IMR-90 (cell line): Measurements from ENCODE around the gene FER1L5. TPM values are rescaled to one million over a fixed set of nuclear protein-coding genes. Genes with fewer than 3 reads are reported as not detected.

Experiments used
- ATAC-seq: fragments of 200-7000 bp; cut with Tn5 transposase; 2 replicates; pipeline ENCODE4 v1.9.1; 2020; ENCODE audit warnings: low read depth, mild to moderate bottlenecking, moderate library complexity
- BruUV-seq: library from RNA; stranded (reverse); fragments of 400-500 nt; replicated peaks from 2 replicates; lab custom pipeline; 2021; lab: Mats Ljungman, UMichigan
- CTCF ChIA-PET: fragments of 300-600 bp; formaldehyde crosslinking; extraction: SDS; loops from one replicate; lab custom pipeline; 2021; ENCODE audit warnings: antibody characterized with exemption; lab: Yijun Ruan, JAX
- POLR2A ChIA-PET: fragments of 300-600 bp; sonication (Branson Sonifier 250); formaldehyde crosslinking; loops from one replicate; lab custom pipeline; 2022; ENCODE audit warnings: antibody characterized with exemption; ENCODE audit not compliant: unreplicated experiment; lab: Charles Lee
- DNase-seq: peaks from one replicate; pipeline ENCODE4 v3.0.0; 2013
- H2AFZ ChIP-seq: replicated peaks from 2 replicates; pipeline ENCODE3; 2013; ENCODE audit warnings: low read length, mild to moderate bottlenecking; ENCODE audit not compliant: poor library complexity
- H2AK5ac ChIP-seq: 2 replicates; pipeline ENCODE4 v1.6.1; 2013; ENCODE audit warnings: low read depth, low read length, inconsistent platforms
- H2AK9ac ChIP-seq: replicated peaks from 2 replicates; pipeline ENCODE3; 2013; ENCODE audit warnings: mild to moderate bottlenecking, low read depth, low read length, moderate library complexity; ENCODE audit not compliant: poor library complexity
- H2BK120ac ChIP-seq: 2 replicates; pipeline ENCODE4 v1.6.1; 2013; ENCODE audit warnings: low read depth, low read length, inconsistent platforms
- H2BK15ac ChIP-seq: 3 replicates; pipeline ENCODE4 v1.6.1; 2013; ENCODE audit warnings: low read depth, low read length, inconsistent platforms
- H2BK20ac ChIP-seq: 2 replicates; pipeline ENCODE4 v1.6.1; 2013; ENCODE audit warnings: low read depth, mild to moderate bottlenecking, inconsistent platforms, low read length, moderate library complexity
- H2BK5ac ChIP-seq: 2 replicates; pipeline ENCODE4 v1.6.1; 2013; ENCODE audit warnings: mild to moderate bottlenecking, low read depth, low read length, inconsistent platforms; ENCODE audit not compliant: poor library complexity, severe bottlenecking
- H3K14ac ChIP-seq: replicated peaks from 2 replicates; pipeline ENCODE4 v1.6.1; 2013; ENCODE audit warnings: low read depth, low read length, inconsistent platforms
- H3K18ac ChIP-seq: 2 replicates; pipeline ENCODE4 v1.6.1; 2013; ENCODE audit warnings: low read depth, low read length, control low read depth
- H3K23ac ChIP-seq: 2 replicates; pipeline ENCODE4 v1.6.1; 2013; ENCODE audit warnings: low read depth, low read length, inconsistent platforms
- H3K27ac ChIP-seq: 2 replicates; pipeline ENCODE4 v1.5.1; 2013; ENCODE audit warnings: mild to moderate bottlenecking, control low read depth, low read length; ENCODE audit not compliant: insufficient read depth
- H3K27me3 ChIP-seq: 2 replicates; pipeline ENCODE4 v1.6.1; 2013; ENCODE audit warnings: low read length; ENCODE audit not compliant: control insufficient read depth, insufficient read depth
- H3K36me3 ChIP-seq: 2 replicates; pipeline ENCODE4 v1.6.1; 2013; ENCODE audit warnings: low read length, mixed read lengths; ENCODE audit not compliant: control insufficient read depth, insufficient read depth
- H3K4ac ChIP-seq: 2 replicates; pipeline ENCODE4 v1.6.1; 2013; ENCODE audit warnings: low read depth, low read length, inconsistent platforms
- H3K4me1 ChIP-seq: 2 replicates; pipeline ENCODE4 v1.6.1; 2013; ENCODE audit warnings: low read length, mixed read lengths; ENCODE audit not compliant: control insufficient read depth, insufficient read depth
- H3K4me2 ChIP-seq: 2 replicates; pipeline ENCODE4 v1.6.1; 2013; ENCODE audit warnings: low read depth, mild to moderate bottlenecking, control low read depth, low read length, moderate library complexity
- H3K4me3 ChIP-seq: 2 replicates; pipeline ENCODE4 v1.5.1; 2013; ENCODE audit warnings: low read depth, mild to moderate bottlenecking, control low read depth, low read length, moderate library complexity; ENCODE audit not compliant: insufficient read depth
- H3K56ac ChIP-seq: 2 replicates; pipeline ENCODE4 v1.6.1; 2013; ENCODE audit warnings: low read length, inconsistent platforms; ENCODE audit not compliant: insufficient read depth; ENCODE audit errors: extremely low read depth
- H3K79me1 ChIP-seq, 2 experiments: 2 replicates each; pipeline ENCODE4 v1.6.1; 2013; ENCODE audit warnings: low read length in 2 of 2, inconsistent platforms in 1 of 2, low read depth in 1 of 2
- H3K9ac ChIP-seq: 2 replicates; pipeline ENCODE4 v1.6.1; 2013; ENCODE audit warnings: low read depth, low read length, control low read depth
- H3K9me1 ChIP-seq: 2 replicates; pipeline ENCODE4 v1.6.1; 2013; ENCODE audit warnings: low read length, inconsistent platforms; ENCODE audit not compliant: insufficient read depth
- H3K9me3 ChIP-seq: 2 replicates; pipeline ENCODE4 v1.6.1; 2013; ENCODE audit warnings: low read length; ENCODE audit not compliant: control insufficient read depth, insufficient read depth
- H4K20me1 ChIP-seq: 2 replicates; pipeline ENCODE4 v1.6.1; 2013; ENCODE audit warnings: low read length, inconsistent platforms; ENCODE audit not compliant: insufficient read depth
- H4K5ac ChIP-seq: 2 replicates; pipeline ENCODE4 v1.6.1; 2013; ENCODE audit warnings: mild to moderate bottlenecking, low read depth, low read length, control low read depth
- H4K8ac ChIP-seq, 2 experiments: 2 replicates each; pipeline ENCODE4 v1.6.1; 2013; ENCODE audit warnings: low read depth in 2 of 2, low read length in 2 of 2, control low read depth in 1 of 2, inconsistent platforms in 1 of 2
- H4K91ac ChIP-seq: 2 replicates; pipeline ENCODE4 v1.6.1; 2013; ENCODE audit warnings: low read depth, low read length, inconsistent platforms; ENCODE audit not compliant: insufficient read depth
- CEBPB ChIP-seq: IDR thresholded peaks from 2 replicates; pipeline ENCODE4 v1.6.1; 2012; ENCODE audit warnings: low read depth, low read length, improper control_type of control experiment
- FOS ChIP-seq: fragments of 150-350 bp; IDR thresholded peaks from 2 replicates; pipeline ENCODE4 v1.6.1; 2016; ENCODE audit warnings: low read depth, low read length
- MAFK ChIP-seq: IDR thresholded peaks from 2 replicates; pipeline ENCODE4 v1.6.1; 2012; ENCODE audit warnings: low read depth, low read length, improper control_type of control experiment
- MAZ ChIP-seq: IDR thresholded peaks from 2 replicates; pipeline ENCODE4 v1.6.1; 2012; ENCODE audit warnings: low read depth, mild to moderate bottlenecking, low read length, improper control_type of control experiment, moderate library complexity, borderline replicate concordance
- MXI1 ChIP-seq: IDR thresholded peaks from 2 replicates; pipeline ENCODE4 v1.6.1; 2012; ENCODE audit warnings: low read depth, mild to moderate bottlenecking, low read length, moderate library complexity, borderline replicate concordance
- NFE2L2 ChIP-seq: fragments of 150-350 bp; IDR thresholded peaks from 2 replicates; pipeline ENCODE4 v1.6.1; 2016; ENCODE audit warnings: low read depth, mild to moderate bottlenecking, low read length
- POLR2A ChIP-seq: IDR thresholded peaks from 2 replicates; pipeline ENCODE4 v1.6.1; 2012; ENCODE audit warnings: mild to moderate bottlenecking, low read depth, low read length
- RAD21 ChIP-seq: IDR thresholded peaks from 2 replicates; pipeline ENCODE4 v1.6.1; 2012; ENCODE audit warnings: low read length, improper control_type of control experiment
- RFX5 ChIP-seq: IDR thresholded peaks from 2 replicates; pipeline ENCODE4 v1.8.0; 2012; ENCODE audit warnings: low read depth, mild to moderate bottlenecking, low read length, moderate library complexity
- SMC3 ChIP-seq: fragments of 150-350 bp; IDR thresholded peaks from 2 replicates; pipeline ENCODE4 v1.6.1; 2016; ENCODE audit warnings: low read depth, mild to moderate bottlenecking, antibody characterized with exemption, low read length, moderate library complexity
- WGBS, 2 experiments: methylation state at CpG; one replicate each; pipeline versions ENCODE4 v1.1.5 to v1.1.7; 2013; ENCODE audit warnings: missing lambda C conversion rate in 2 of 2; ENCODE audit not compliant: insufficient read length in 1 of 2; ENCODE audit errors: extremely low coverage in 2 of 2; 5-methylcytosine and 5-hydroxymethylcytosine counted together
- dilution Hi-C: fragments of 300-500 bp; cut with HindIII; formaldehyde crosslinking; loops from one replicate; pipeline ENCODE4 v1.14.3; 2018; ENCODE audit warnings: low sequenced_read_pairs; ENCODE audit not compliant: unreplicated experiment
- in situ Hi-C: fragments of 300-500 bp; cut with MboI; formaldehyde crosslinking; loops from 3 replicates; pipeline ENCODE4 v1.14.3; 2019; ENCODE audit warnings: low sequenced_read_pairs, inconsistent platforms, mixed read lengths
- intact Hi-C: fragments of 100-400 bp; cut with micrococcal nuclease; formaldehyde crosslinking; loops from 2 replicates; pipeline ENCODE4 v1.10.0; 2022
- polyA plus RNA-seq, 3 experiments: library from polyadenylated mRNA; depleted of rRNA; stranded (reverse); fragments of >200 nt; gene quantifications; 2 replicates each; pipeline ENCODE4 v1.2.3, GENCODE V29; 2012; ENCODE audit warnings: low replicate concordance in 1 of 3
- total RNA-seq: library from RNA; depleted of rRNA; stranded (reverse); fragments of >200 nt; gene quantifications from 2 replicates; pipeline ENCODE4 v1.2.3, GENCODE V29; 2012

Gene FER1L5
- total and polyA plus RNA-seq, 2 of the 4 experiments (the other 2 are of a cell fraction): 0.15 to 0.36 TPM

GRCh38 chr2:96695602-96696001 is 53.0 kb downstream of the FER1L5 start:
- H2BK5ac ChIP-seq: no peak overlapping the region
- H2BK15ac ChIP-seq: no peak overlapping the region
- no peak overlapping the region for H4K5ac ChIP-seq
- H3K4me3 ChIP-seq: no peak overlapping the region
- H2BK20ac ChIP-seq: no peak overlapping the region
- H4K91ac ChIP-seq: no peak overlapping the region
- WGBS, 2 experiments: 83% methylated on average over 5 of the region's 15 CpGs; no CpG with 5 or more reads in 1 of the 2 experiments
- POLR2A ChIA-PET: no interaction called here
- no peak overlapping the region for H3K4ac ChIP-seq
- no TSS peak for BruUV-seq
- no peak overlapping the region for H2BK120ac ChIP-seq
- no peak overlapping the region for H3K4me2 ChIP-seq
- H2AK9ac ChIP-seq: no peak overlapping the region
- no peaks in the 10 kb centered on the region for H3K36me3 ChIP-seq
- no peak overlapping the region for H3K14ac ChIP-seq
- no peaks in the 10 kb centered on the region for H3K27me3 ChIP-seq
- intact Hi-C loops (no loop called here), dilution Hi-C loops (no loop called here), in situ Hi-C loops (no loop called here)
- H3K79me1 ChIP-seq: no peaks in the 10 kb centered on the region
- no peak overlapping the region for H4K8ac ChIP-seq
- no peaks in the 10 kb centered on the region for H3K4me1 ChIP-seq
- CTCF ChIA-PET: no interaction called here
- H3K18ac ChIP-seq: no peak overlapping the region
- H3K9ac ChIP-seq: no peak overlapping the region
- no peak for DNase-seq
- H2AFZ ChIP-seq: no peak overlapping the region
- H3K9me3 ChIP-seq: no peaks in the 10 kb centered on the region
- no peak overlapping the region for H3K27ac ChIP-seq
- no peak overlapping the region for H2AK5ac ChIP-seq
- ATAC-seq: no peak
- no peak overlapping the region for H3K56ac ChIP-seq
- TF ChIP-seq MAZ: no peak
- TF ChIP-seq CEBPB: no peak
- no peak for TF ChIP-seq NFE2L2
- no peak for TF ChIP-seq SMC3
- no peak for TF ChIP-seq RAD21
- no peak for TF ChIP-seq MXI1
- no peak for TF ChIP-seq POLR2A
- TF ChIP-seq MAFK: no peak
- TF ChIP-seq FOS: no peak
- no peak for TF ChIP-seq RFX5
- 0 out of 2 replicates have a peak, but pooled peaks cover 4% of the 10 kb centered on the region for H3K9me1 ChIP-seq
- no peak overlapping the region for H3K23ac ChIP-seq
- no peaks in the 10 kb centered on the region for H4K20me1 ChIP-seq
